Amniotic stem cell (primary cell): ENCODE data around the gene NHERF1.

Experiments
- DNase-seq: peaks from one replicate; lab custom pipeline; 2025; lab: John Stamatoyannopoulos, UW

Gene NHERF1

DNA sequence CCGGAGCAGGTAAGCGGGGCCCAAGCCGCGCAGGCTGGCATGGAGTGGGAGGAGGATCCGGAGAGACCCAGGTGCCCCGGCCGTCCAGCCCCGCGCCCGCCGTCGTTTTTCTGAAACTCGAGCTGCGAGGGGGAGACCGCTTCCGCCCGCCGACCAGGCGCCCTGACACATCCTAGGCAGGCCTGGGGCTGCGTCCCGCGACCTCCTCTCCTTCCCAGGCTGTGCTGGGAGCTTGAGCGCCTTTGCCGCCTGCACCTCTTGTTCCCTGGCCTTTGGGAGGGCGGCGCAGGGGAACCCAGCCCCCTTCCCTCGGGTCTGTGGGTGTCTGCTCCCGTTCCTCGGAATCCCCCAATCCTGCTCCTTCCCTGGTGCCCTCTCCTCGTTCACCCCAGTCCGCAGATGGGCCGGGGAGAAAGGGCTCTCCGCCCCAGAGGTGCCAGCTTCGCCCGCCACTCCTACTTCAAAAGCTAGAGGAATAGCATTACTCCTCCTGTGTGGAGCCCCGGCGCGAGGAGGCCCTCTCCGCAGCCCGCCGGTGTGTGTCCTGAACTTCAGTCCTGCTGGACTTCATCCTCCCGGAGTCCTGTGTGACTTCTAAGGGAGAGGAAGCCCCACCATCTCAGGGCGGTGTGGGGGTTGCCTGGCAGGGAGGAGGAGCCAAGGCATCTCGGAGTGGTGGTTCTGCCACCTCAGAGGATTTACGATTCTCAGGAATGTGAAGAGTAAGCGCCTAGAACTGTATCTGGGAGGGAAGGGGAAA, 1.0 kb downstream of the NHERF1 start:
- DNase-seq = no peak

DNA sequence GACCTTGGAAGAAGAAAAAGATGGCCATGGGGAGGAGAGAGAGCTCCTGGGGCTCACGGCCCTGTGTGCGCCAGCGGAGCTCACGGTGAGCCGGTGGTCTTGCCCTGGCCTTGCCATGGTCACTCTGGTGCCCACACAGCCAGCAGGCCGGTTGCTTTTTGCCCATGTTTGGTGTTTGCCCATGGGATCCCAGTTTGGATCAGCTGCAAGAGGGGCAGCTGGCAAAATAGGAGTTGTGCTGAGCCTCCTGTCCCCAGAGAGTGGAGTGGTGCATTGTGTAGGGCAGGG, 1.6 kb downstream of the NHERF1 start:
- no peak for DNase-seq

DNA sequence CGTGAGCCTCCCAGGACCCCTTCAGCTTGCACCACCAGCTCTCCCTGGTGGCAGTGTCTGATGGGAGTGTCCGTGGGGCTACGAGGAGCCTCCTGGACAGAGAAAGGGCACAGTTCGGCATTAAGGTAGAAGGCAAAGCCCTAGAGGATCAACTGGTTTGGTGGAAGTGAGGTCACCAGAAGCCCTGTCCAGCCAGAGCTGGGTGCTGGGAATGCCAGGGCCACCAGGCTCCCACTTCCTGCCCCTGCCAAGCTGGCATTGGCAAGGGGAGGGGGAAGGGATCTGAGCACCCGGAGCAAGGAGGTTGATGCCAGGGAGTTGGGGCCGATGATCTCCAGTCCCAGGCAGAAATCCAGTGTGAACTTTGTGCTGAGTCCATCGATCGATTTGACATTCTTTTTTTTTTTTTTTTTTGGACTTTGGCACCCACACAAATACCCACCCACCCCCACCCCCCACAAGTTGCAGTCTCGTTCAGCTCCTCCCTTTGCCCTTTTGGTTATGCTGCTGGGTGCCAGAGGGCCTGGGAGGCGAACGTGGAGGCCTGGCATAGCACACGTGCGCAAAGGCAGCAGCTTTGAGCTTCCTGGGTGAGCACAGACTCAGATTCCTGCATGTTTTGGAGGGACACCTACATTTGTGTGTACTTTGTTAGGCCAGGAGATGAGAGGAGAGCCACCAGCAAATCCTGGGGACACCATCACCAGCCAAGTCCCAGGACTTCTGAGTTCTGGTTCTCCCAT, 2.1 kb downstream of the NHERF1 start:
- no peak for DNase-seq

DNA sequence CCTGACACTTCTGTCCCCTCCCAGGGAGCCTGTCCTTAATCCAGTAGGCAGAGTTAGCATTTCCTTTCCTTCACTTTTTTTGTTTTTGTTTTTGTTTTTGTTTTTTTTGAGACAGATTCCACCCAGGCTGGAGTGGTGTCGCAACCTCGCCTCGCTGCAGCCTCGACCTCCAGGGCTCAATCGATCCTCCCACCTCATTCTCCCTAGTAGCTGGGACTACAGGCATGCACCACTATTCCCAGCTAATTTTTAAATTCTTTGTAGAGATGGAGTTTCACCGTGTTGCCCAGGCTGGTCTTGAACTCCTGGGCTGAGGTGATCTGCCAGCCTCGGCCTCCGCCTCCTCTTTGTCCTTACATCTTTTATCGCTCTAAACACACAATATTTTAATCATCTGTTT, 4.0 kb downstream of the NHERF1 start:
- DNase-seq = no peak

DNA sequence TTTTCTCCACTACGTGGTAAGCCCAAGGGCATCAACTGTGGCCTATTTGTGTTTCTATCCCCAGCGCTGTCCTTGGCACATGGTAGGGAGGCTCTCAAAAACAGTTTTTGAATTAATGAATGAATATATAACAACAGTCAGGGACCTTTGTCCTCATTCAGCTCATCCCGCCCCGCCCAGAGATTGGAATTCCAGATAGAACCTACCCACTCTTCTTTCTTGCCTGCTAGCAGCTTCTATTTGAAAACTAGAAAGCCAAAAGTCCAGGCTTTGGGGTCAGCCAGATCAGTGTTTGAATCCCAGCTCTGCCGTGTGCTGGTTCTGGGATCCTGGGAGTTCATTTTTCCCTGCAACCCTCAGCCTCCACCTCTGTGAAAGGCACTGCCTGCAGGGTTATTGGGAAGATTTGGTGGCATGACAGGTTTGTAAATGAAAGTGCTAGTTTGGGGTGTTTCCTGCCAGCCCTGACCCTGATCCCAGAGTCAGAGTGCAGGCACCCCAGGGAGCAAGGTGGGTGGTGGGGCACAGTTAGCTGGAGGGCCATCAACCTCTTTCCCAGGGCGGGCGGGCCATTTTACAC, 4.5 kb downstream of the NHERF1 start:
- DNase-seq = no peak

DNA sequence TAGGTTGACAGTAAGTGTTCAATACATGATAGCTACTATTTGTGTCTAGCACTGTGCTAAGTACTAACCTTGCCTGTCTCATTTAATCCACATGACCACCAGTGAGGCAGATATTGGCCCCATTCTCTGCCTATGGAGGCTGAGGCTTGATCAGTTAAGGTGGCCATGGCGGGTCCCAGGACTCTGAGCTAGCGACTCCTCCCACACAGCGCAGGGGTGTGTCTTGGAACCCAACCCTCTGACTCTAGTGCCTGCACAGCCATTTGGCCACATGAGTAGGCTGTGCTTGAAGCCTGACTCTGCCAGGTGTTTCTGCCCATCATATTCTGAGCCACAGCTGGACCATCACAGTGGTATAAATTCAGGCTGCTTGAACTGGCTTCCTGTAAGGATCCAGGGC, 6.4 kb downstream of the NHERF1 start:
- DNase-seq = no peak

DNA sequence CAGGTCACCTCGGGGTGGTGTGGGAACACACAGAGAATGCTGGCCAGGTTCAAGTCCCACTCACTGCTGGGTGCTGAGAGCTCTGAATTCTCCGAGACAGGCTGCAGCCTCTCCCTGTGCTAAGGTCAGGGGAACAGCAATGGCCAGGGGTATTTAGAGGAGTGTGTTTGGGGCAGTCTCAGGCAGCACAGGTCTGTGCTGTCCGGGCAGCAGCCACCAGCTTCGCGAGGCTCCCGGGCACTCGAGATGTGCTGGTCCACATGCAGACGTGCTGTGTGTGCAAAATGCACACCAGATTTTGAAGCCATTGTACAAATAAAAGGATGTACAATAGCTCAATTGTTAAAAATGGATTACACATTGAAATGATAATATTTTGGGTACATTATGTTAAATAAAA, 7.1 kb downstream of the NHERF1 start:
- DNase-seq = no peak

DNA sequence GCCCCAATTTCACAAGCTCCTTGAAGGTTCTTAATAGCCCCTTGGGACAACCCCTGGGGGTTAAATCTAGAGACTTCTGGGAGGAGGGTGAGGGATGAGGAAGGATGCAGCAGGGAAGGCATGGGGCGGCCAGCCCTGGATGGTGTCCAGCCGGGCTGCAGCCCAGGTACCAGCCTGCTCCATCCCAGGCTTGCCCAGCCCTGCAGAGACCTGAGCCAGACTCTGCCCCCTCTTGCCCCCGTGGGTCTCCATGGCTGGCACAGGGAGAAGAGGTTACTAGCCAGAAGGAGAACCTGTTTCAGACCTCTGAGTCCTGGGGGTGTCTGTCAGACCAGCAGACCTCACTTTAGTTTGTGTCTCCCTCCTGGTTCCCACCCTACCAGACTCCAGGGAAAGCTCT, 8.5 kb downstream of the NHERF1 start:
- no peak for DNase-seq

DNA sequence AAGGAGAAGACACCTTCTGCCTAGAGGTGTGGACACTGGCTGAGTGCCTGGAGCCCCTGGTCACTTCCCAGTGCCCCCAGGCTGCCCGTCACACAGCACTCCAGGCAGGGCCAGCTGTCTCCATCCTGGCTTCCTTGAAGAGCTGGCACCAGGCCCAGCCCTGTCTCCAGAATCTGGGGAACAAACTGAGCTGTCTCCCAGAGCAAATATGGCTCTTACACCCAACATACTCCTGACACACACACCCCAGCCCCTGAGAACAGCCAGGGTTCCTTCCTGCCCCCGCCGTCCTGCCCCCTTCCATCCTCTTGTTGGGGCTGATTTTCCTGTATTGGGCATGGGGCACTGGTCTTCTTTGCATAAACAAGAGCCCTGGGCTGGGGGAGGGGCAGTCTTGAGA, 9.1 kb downstream of the NHERF1 start:
- DNase-seq = no peak

DNA sequence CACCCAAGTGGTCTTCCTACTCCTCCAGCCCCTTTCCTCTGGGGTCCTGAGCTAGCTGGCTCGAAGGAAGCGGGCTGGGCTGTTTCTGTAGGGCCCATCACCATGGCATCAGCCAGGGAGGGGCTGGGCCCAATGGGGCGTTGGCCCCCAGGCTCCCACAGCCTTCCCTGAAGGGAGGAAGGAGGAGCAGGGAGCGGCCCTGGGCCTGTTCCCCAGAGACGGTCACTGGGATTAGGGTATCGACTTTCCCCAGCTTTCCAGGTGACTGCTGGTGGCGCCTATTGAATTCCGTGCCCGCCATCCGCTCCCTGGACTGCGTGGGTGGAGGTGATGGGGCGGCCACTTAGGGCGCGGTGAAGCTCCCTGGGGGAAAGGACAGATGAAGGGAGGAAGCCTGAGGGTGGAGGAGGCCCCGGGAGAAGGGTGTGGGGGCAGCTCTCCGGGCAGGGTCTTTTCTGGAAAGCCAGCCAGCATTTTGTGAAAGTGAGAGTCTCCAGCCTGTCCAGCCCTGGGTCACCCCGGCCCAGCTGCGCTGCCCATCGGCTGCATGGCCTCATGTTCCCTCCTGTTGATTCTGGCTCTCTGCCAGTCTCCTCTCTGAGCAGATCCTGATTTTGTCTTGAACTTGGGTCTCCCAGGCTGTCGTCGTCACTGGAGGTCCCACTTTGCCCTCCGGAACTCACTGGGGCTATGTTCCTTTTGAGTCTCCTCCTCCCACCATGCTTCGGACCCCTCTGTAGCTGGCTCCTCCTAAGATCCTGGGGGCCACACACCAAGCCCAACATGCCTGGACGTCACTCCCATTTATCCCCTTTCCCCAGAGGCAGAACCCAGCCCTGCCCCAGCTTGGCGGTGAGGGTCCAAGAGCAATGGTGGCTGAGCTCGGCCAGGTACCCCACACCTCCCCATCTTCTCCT, 9.8 kb downstream of the NHERF1 start:
- no peak for DNase-seq

DNA sequence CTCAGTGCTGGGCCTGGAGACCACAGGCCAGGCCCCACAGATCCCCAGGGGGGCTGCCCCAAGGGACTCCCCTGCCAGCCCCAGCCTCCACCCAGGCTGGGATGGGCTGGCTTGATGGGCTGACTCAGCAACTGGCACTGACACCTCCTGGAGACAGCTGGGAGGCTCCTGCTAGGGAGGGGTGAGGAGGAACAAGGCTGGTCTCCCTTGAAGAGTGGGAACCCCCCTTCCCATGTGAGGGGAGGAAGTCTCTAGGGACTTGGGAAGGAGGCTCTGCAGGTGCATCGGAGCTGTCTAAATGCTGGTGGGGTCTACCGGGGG, 10.4 kb downstream of the NHERF1 start:
- no peak for DNase-seq

DNA sequence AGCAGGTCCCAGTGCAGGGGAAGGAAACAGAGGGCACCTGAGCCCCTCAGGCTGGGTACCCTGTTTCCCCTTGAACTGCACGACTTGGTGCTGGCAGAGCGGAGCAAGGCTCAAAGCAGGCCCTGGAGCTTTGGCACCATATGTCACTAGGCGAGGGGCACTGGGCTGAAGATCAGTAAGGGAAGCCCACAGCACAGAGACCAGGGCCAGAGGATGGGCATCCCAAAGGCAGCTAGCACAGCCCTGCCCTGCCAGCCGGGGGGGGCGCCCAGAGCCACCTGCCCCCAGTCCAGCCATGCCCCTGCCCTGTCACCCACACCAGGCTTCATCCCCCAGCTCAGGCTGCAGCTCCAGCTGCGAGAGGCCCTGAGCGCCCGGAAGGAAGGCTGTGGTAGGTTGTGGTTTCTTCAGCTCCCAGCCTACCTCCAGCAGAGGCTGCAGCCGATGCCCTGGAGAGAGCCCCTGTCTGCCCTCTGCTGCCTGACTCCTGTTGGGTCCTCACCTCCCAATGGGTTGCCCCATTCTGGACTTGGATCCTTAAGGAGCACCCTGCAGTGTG, 10.9 kb downstream of the NHERF1 start:
- DNase-seq = no peak

DNA sequence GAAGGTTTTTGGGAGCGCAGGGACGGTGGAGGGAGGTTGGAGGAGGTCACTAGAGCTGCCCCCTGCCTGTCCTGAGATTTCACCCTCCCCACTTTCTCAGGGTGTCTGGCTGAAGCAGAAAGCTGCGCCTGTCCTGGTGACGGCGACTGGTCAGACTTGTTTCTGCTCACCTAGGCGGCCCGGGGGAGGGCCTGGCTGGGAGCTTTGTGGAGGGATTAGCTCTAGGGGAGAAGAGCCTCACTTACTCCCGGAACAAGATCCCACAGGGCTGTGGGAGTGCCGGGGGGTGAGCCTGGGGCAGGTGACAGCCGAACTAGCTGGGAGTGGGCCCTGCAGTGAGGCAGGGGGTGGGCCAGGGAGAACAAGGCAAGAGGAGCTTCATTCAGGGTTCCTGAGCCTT, 11.5 kb downstream of the NHERF1 start:
- DNase-seq = no peak

DNA sequence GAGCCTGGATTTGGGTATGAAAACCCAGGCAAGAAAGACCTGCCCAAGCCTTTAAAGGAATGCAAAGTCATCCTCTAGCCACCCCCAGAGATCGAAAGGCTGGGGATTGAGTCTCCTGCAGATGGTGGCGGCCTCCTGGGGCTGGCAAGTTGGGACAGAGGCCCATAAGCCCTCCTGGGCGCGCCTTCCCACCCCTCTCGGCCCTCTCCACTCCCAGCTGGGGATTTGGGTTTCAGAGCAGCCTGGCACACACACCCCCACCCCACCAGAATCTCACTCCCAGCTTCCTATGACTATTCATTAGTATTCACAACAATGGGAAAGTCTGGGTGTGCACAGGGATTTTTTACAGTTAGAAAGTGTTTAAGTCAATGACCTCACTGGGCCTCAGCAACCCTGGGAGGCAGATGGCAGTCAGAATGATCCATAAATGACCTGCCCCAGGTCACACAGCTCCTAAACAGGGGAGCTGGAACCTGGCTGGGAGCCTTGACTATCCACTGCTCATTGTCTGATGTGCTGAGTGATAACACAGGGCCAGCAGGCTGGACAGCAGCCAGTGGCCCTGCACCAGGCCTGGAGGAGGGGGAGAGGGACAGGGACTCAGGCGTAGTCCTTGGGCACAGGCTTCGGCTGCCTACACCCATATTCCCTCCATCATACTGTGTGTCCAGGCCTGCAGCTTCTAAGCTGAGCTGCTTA, 12.1 kb downstream of the NHERF1 start:
- DNase-seq = no peak

DNA sequence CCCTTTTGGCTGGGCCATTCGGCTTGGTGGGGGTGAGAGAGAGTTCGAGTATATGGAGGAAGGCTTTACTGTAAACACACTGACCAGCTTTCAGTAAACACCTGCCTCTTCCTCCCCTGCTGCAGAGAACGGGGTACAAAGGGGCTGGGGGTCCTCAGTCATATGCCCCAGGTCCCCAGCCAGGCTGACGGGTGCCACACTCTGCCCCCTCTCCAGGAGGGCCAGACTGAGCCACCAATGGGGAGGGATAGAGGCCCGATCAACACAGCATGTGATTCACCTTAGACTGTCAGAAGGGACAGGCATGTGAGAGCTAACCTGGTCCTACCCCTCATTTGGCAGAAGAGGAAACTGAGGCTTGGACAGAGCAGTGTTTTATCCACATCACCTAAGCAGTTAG, 13.0 kb downstream of the NHERF1 start:
- DNase-seq = no peak

DNA sequence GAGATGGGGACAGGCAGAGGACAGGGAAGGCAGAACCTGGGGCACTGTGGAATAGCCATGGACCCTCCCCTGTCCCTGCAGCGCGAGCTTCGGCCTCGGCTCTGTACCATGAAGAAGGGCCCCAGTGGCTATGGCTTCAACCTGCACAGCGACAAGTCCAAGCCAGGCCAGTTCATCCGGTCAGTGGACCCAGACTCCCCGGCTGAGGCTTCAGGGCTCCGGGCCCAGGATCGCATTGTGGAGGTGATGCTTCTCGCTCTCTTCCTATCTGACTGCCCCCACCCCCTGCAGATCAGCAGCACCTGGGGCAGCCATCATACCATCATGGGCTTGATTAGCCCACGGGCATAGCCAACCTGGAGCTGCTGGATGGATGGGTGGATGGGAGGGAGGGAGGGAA, 13.5 kb downstream of the NHERF1 start:
- no peak for DNase-seq

DNA sequence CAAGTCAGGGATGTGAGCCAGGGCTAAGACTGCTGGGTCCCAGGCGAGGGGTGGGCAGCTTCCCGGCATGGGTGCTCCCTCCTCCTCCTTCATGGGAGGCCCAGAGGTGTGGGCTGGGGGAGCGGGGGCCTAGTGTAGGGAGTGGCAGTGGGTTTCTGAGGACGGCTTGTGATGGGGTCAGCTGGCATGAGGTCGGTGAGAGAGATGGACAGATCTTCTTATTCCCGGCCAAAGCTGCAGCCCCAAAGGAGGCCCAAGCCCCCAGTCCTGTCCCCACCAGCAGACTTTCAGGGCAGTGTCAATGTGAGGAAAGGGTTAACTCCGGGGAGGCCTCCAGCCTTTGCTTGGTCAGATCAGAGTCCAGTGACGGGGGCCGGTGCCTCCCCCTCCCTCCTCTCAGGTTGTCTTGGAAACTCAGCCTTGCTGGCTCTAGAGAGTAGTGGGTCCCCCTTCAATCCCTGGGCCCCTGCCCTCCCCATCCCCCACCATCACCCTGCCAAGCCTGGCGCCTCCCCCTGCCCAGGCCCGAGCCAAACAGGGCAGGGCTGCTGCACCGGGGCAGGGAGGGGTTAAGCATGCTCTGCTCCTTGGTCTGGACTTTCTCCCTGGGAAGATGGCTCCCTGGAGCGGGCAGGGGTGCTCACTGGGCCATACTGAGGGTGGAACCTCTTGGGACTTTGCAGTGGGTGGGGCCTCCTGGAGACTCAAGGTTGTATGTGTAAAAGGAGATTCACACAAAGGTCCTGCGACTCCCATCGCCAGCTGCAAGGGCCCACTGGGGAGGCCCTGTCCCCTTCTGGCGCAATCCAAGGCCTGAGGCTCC, 15.3 kb downstream of the NHERF1 start:
- DNase-seq = no peak

DNA sequence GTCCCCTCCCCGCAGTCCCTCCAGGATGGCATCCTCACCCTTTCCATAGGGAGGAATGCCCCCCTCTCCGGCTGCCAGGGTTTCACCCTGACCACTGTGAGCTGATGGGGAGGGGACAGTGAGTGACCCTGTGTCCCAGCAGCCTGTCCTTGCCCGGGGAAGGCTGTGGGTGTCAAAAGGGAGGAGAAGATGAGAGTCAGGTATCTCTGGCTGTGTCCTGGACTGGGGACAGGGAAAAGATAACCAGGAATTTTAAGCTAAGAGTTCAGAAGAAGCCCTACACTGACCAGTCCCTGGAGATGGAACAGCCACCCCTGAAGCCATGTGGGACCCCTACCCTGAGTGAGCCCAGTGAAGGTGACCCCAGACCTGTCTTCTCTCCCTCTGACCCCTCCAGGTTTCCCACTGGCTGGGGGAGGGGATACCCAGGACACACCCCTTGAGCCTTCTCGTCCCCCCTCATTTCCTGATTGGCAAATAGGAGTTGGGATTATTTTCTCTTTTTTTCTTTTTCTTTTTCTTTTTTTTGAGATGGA, 16.4 kb downstream of the NHERF1 start:
- DNase-seq = no peak

DNA sequence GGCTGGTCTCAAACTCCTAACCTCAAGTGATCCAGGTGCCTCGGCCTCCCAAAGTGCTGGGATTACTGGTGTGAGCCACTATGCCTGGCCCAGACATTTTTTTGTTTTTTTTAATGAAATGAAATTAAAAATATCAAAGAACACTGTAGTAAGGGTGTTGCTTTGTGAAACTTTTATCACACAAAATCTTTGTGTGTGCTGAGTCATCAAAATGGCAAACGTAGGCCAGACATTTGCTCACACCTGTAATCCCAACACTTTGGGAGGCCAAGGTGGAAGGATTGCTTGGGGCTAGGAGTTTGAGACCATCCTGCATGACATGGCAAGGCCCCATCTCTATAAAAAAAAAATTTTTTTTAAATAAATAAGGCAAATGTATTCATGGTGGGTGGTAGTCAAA, 18.0 kb downstream of the NHERF1 start:
- DNase-seq = no peak

DNA sequence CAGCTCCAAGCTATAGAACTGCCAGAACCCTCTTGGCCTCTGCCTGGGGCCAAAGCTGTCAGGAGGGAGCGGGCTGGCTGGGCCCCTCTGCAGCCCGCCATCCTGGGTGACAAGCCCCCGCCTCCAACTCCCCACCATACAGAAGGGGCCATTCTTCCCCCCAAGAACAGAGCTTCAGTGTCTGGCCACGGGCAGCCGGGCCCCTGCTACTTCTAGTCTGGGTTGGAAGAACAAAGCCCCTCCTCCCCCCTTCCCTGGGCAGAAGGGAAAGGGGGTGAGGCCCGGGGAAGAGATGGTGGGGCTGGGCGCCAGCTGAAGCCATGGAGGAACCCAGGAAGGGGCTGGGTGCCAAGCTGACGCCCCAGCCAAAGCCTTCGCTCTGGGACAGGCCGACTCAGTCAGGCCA, 18.7 kb downstream of the NHERF1 start:
- no peak for DNase-seq
